AG08395 (cell line): ENCODE measurements around the gene SLC6A6.

Experiments used
- DNase-seq: peaks from one replicate; pipeline ENCODE4 v3.0.0; 2012; ENCODE audit warnings: mixed read lengths, low spot score

Gene SLC6A6

DNA sequence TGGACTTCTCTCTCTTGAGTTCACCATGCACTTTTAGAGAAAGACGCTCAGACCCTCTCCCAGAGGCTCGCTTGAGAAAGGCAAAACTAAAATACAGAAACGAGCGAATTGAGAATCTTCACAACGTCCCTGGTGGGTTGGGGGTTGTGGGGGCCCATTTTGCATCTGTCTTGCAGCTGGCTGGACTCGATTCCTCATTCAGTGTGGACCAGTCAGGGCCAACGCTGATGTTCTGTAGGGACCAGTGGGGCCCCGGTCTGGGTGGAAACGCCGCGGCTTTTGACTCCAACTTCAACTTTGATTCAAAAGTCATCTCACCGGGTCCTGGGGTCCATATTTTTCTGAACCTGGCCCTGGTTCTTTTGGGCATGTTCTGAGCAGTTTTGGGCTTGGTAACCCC, 68.1 kb downstream of the SLC6A6 start:
- no peak for DNase-seq

DNA sequence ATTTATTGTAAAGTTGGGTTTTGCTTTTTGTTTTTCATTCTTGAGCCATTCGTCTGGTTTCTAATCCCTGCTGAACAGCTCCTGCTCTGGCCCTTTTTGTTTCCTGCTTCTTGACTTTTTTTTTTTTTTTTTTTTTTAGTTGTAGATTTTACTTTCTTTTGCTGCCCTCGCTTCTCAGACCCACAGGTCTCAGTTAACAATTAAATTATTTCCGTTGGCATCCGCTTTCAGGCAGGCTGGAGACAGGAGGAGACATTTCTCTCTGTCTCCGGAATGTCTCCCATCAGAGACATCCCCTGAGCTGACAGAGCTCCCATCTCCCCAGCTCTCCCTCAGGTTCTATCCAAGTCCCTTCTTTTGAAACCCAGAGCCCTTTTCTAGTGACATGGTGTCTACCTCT, 68.6 kb downstream of the SLC6A6 start:
- no peak for DNase-seq

DNA sequence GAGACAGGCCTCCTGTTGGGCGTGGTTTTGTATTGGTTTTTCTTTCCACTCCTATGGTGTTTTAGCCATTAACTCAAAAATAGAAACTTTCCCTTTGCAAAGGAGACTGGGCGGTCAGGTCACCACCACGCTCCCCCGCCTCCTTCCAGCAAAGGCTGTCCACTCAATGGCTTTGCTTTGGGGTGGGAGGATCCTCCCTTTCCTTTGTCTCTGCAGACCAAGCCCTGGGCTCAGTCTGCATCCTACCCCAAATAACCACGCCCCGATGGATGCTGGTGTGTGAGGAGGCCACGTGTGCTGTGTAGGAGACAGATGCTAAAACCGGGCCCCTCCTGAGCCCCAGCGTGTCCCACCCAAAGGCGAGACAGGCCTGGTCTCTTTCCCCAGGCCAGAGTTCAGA, 69.3 kb downstream of the SLC6A6 start:
- no peak for DNase-seq

GRCh38 chr3:14472471-14473351, 70.3 kb downstream of the SLC6A6 start:
- peak; percentile 96 for DNase-seq

- no peak for DNase-seq
Observed at GRCh38 chr3:14473411-14473891, 71.0 kb downstream of the SLC6A6 start.

DNA sequence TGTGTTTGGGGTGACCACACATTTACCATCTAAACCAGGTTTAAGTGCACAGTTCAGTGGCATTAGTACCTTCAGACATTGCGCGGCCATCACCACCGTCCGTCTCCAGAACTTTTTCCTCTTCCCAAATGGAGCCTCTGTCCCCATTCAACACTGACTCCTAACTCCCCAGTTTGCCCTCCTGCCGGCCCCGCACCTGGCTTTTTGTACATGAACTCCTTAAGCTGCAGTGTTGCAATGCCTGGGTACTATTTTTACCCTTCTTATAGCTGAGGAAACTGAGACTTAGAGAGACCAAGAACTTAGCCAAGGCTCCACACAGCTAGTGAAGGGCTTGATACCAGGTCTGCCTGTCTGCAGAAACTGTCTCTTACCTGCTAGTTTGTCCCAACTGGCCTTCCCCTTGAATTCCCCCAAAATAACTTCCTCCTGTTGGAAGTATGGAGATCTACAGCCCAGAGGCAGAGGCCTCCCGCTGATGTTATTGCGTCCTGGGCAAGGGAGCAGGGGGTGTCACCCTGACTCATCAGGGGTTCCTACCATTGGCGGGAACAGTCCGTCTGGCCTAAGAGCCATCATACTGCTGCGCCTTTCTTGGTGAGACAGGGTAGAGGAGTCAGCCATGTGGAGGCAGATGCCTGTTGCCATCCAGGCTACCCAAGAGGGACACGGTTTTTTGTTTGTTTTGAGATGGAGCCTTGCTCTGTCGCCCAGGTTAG, 72.1 kb downstream of the SLC6A6 start:
- no peak for DNase-seq

- DNase-seq, result no peak
Observed at GRCh38 chr3:14475621-14476020, 73.2 kb downstream of the SLC6A6 start.

GRCh38 chr3:14476583-14477265, 74.3 kb downstream of the SLC6A6 start:
- no peak for DNase-seq

DNA sequence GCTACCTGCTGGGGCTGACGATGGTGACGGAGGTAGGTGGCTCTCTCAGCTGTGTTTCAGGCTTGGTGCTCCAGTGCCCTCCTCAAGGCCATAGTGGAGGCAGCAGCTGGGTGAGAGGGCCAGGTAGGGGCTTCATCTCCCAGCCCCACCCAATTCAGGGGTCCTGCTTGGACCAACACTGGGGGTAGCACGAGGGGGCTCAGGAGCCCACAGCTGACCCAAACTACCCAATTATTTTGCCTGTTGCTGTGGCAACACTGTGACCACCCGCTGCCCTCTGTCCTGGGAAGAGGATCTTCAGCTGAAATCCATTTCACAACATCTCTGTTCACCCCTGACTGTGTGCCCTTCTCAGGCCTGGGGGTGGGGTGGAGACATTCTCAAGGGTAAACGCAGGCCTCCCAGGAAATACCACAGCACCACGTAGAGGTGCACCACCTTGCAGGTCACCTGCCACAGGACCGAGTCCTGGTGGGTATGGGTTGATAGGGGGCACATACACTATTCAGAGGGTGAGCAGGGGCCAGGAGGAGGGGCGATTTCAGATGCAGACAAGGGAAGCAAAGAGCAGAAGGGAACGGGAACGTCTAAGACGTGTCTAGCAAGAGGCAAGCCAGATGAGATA, 75.0 kb downstream of the SLC6A6 start:
- no peak for DNase-seq

GRCh38 chr3:14478956-14479550, 76.6 kb downstream of the SLC6A6 start:
- DNase-seq, result no peak

DNA sequence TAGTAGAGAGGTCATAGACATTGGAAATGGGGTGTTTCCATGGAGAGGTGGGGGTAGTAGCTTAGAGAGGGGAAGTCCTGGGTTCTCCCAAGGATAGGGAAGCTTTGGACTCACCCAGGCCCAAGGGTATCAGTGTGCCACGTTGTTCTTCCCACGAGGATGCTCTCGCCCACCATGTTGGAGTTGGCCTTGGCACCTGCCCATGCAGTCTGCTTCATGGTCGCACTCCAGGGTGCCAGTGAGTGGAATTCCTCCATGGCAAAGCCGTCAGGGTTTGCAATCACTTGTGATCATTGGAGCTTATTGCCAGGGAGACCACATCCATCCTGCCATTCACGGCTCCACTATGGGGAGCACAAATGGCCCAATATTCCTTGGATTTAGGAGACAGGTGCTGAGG, 77.2 kb downstream of the SLC6A6 start:
- DNase-seq, result no peak

DNA sequence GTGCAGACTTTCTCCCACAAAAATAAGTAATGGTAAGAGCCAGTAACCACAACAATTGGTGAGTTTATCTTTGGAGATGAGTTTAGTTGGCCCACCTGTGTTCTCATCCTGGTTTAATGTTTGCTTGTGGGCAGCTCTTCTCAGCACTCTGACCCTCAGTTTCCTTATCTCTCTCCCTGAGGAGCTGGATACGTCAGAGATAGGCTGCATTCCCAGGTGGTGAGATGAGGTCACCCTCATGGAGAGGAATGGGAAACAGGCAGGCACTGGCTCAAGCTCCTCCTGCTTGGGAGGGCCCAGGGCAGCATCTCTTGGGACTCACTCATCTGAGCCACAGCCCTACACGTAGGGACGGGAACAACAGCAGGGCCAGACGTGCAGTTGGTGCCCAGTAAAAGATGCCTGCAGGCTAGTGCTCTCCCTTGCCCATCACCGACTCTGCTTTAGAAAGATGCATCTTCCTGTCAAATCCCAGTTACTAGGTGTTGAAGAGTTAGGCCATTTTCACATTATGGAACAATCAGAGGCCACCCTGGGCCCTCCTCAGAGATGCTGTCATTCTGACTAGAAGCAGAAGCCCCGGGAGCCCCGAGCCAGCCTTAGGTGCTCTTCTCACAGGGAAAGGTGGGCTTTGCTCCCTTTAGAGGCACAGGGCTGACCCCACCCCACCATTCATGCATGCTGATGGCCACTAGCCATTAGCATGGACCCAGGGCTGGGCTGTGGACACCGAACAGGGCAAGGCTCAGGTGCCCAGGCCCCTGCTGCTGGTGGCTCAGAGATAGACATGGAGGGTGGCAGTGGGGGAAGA, 78.0 kb downstream of the SLC6A6 start:
- no peak for DNase-seq

- DNase-seq, result no peak
Observed at GRCh38 chr3:14481018-14481645, 78.7 kb downstream of the SLC6A6 start.

DNA sequence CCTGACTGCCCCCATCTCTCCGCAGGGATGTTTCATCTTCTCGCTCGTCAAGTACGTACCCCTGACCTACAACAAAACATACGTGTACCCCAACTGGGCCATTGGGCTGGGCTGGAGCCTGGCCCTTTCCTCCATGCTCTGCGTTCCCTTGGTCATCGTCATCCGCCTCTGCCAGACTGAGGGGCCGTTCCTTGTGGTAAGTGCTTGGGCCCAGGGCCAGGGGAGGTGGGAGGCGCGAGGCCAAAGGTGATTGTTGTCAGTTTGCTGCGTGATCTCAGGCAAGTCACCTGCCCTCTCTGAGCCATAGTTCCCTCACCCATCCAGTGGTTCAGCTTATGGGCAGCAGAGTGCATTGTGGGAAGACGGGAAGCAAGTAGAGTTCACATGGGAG, 79.2 kb downstream of the SLC6A6 start:
- no peak for DNase-seq

- no peak for DNase-seq
Observed at GRCh38 chr3:14482271-14482721, 79.9 kb downstream of the SLC6A6 start.

- no peak for DNase-seq
Observed at GRCh38 chr3:14483286-14483685, 80.9 kb downstream of the SLC6A6 start.

- no peak for DNase-seq
Observed at GRCh38 chr3:14484741-14485140, 82.3 kb downstream of the SLC6A6 start.

- no peak for DNase-seq
Observed at GRCh38 chr3:14485981-14486380, 83.6 kb downstream of the SLC6A6 start.

DNA sequence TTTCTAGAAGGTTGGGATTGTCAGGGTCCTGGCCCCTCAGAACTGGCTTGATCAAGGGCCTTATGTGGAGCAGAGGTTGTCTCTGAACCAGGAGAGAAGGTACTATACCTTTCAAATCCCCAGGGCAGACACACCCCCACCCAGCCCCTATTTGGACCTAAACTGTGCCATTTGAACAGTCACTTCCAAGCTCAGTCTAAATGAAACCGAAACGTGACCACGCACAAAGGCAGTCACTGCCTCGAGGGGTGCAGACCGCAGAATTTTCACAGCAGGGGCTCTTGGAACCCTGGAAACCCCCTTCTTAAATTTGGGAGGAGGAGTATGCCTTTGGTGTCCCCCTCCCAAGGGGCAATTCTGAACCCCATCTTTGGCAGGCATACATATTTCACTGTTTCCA, 84.1 kb downstream of the SLC6A6 start:
- no peak for DNase-seq

GRCh38 chr3:14487086-14487485, 84.7 kb downstream of the SLC6A6 start:
- DNase-seq, result no peak
